ENCODE data around the gene RAD9A. TPM values are rescaled to one million over a fixed set of nuclear protein-coding genes. Genes with fewer than 3 reads are reported as not detected.

RAD9A gene
- total RNA-seq, 4 donors from 2014 or later = 37.0 to 73.4 (median 61.6) TPM

GRCh38 chr11:67364783-67365722, 26.7 kb upstream of the RAD9A start:
- TF ChIP-seq, protein P1, sequence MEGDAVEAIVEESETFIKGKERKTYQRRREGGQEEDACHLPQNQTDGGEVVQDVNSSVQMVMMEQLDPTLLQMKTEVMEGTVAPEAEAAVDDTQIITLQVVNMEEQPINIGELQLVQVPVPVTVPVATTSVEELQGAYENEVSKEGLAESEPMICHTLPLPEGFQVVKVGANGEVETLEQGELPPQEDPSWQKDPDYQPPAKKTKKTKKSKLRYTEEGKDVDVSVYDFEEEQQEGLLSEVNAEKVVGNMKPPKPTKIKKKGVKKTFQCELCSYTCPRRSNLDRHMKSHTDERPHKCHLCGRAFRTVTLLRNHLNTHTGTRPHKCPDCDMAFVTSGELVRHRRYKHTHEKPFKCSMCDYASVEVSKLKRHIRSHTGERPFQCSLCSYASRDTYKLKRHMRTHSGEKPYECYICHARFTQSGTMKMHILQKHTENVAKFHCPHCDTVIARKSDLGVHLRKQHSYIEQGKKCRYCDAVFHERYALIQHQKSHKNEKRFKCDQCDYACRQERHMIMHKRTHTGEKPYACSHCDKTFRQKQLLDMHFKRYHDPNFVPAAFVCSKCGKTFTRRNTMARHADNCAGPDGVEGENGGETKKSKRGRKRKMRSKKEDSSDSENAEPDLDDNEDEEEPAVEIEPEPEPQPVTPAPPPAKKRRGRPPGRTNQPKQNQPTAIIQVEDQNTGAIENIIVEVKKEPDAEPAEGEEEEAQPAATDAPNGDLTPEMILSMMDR (IDR thresholded peaks at IDR 0.05) = no peak
- no peak for TF ChIP-seq POLR2A (IDR thresholded peaks at IDR 0.05)
- H3K4me1 ChIP-seq = peaks cover 0 to 42% (median 9%) of the 10 kb centered on the region in 4 donors
- peak overlapping the region in 1 of 4 donors; percentile 67 for H3K27ac ChIP-seq

GRCh38 chr11:67365736-67366444, 25.9 kb upstream of the RAD9A start:
- no peaks in the 10 kb centered on the region for H3K27me3 ChIP-seq
- H3K4me3 ChIP-seq = no peak overlapping the region
- no peak for DNase-seq
- no peaks in the 10 kb centered on the region for H3K9me3 ChIP-seq
- TF ChIP-seq, protein P1 (IDR thresholded peaks at IDR 0.05) = no peak
- no peak for TF ChIP-seq POLR2A (IDR thresholded peaks at IDR 0.05)
- H3K36me3 ChIP-seq = peaks cover 0 to 8% (median 0%) of the 10 kb centered on the region in 3 donors
- H3K27ac ChIP-seq = peak overlapping the region in 3 of 4 donors; percentile 46 to 80 (median 67)
- H3K4me1 ChIP-seq = peaks cover 0 to 50% (median 14%) of the 10 kb centered on the region in 4 donors

More at GRCh38 chr11:67364783-67365722, 26.7 kb upstream of the RAD9A start:
- Histone ChIP-seq H3K36me3 (peaks cover 0 to 8% (median 0%) of the 10 kb centered on the region in 3 donors), H3K9me3 (no peaks in the 10 kb centered on the region), H3K27me3 (no peaks in the 10 kb centered on the region), H3K4me3 (no peak overlapping the region)
- peak in 2 of 3 donors; percentile 53 to 65 for DNase-seq

GRCh38 chr11:67366546-67366945, 25.2 kb upstream of the RAD9A start:
- TF ChIP-seq, protein P1 (IDR thresholded peaks at IDR 0.05) = no peak
- TF ChIP-seq POLR2A (IDR thresholded peaks at IDR 0.05) = no peak
- Histone ChIP-seq H3K9me3 (no peaks in the 10 kb centered on the region), H3K27ac (peak overlapping the region; percentile 27 to 80 (median 53)), H3K27me3 (no peaks in the 10 kb centered on the region), H3K4me1 (peaks cover 0 to 57% (median 20%) of the 10 kb centered on the region in 4 donors), H3K4me3 (no peak overlapping the region), H3K36me3 (peaks cover 0 to 8% (median 0%) of the 10 kb centered on the region in 3 donors)
- no peak for DNase-seq

- Histone ChIP-seq H3K4me3 (no peak overlapping the region), H3K9me3 (no peaks in the 10 kb centered on the region), H3K36me3 (peaks cover 0 to 8% (median 0%) of the 10 kb centered on the region in 3 donors), H3K4me1 (peaks cover 0 to 63% (median 22%) of the 10 kb centered on the region in 4 donors), H3K27me3 (no peaks in the 10 kb centered on the region), H3K27ac (peak overlapping the region; percentile 27 to 80 (median 53))
- no peak for DNase-seq
- TF ChIP-seq POLR2A (IDR thresholded peaks at IDR 0.05) = no peak
- TF ChIP-seq, protein P1 (IDR thresholded peaks at IDR 0.05) = no peak
These were observed 24.6 kb upstream of the RAD9A start for GRCh38 chr11:67366961-67367760.

DNA sequence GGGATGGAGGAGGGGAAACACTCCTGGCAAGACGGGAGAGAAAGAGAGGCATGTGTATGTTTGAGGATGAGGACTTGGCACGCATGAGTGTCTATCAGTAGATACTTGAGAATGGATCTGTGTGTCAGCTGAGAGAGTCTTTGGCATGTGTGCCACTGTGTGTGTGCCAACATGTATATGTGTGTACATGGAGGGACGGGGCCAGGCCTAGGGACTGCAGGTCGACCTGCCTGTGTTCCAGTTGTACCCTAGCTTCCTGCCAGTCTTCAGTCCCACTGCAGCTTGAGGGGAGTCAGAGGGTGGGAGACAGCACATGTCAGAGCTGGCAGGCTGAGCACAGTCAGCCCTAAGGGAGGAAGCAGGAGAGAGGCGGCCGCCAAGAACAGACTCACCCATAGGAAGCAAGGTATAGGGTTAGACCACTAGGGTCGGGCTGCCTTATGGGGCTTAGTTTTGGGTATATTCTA, 24.0 kb upstream of the RAD9A start:
- Histone ChIP-seq H3K4me3 (no peak overlapping the region), H3K36me3 (peaks cover 0 to 8% (median 0%) of the 10 kb centered on the region in 3 donors), H3K27ac (peak overlapping the region in 3 of 4 donors; percentile 13 to 80 (median 60)), H3K4me1 (peaks cover 0 to 66% (median 24%) of the 10 kb centered on the region in 4 donors), H3K27me3 (no peaks in the 10 kb centered on the region), H3K9me3 (no peaks in the 10 kb centered on the region)
- TF ChIP-seq POLR2A (IDR thresholded peaks at IDR 0.05) = no peak
- TF ChIP-seq, protein P1 (IDR thresholded peaks at IDR 0.05) = no peak
- no peak for DNase-seq
